GM12873 (cell line): Measurements from ENCODE around the gene ABCA10.

Experiments used
- CTCF ChIP-seq: IDR thresholded peaks from 2 replicates; pipeline ENCODE4 v1.5.1; 2012; ENCODE audit warnings: low read depth, mild to moderate bottlenecking, moderate library complexity, low read length, control low read depth; ENCODE audit not compliant: insufficient read depth; ENCODE audit errors: missing control alignments

Gene ABCA10

GRCh38 chr17:69111794-69112193 lies 116.8 kb downstream of the ABCA10 start:
- TF ChIP-seq CTCF: no peak

GRCh38 chr17:69105907-69106730 lies 122.5 kb downstream of the ABCA10 start:
- no peak for TF ChIP-seq CTCF

DNA sequence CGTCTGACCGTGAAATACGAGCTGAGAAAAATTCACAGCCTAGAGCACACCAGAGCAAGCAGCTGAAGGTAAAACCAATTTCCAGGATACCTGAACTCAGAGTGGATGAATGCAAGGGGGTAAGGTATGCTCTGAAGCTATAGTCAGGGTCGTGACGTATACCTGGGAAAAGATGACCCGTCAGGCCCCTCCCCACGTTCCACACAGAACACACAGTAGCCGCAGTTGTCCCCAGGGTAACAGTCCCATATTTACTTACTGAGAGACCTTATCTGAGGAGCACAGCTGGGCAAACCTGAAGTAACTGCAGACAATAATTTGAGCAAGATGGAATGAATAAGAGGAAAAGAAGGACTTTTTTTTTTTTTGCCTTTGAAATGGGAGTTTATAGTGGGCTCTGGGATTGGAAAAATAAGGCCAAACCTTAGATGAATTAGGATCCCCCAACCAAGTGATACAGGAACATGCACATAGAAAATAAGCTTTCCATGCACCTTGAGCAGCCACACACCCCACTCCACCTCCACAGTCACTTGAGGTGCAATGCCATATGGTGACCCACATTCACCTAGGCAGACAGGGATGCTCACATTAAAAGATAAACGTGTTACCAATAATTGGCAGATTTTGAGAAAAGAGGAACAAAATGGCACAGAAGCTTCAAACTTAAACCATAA lies 124.9 kb downstream of the ABCA10 start:
- TF ChIP-seq CTCF: no peak

DNA sequence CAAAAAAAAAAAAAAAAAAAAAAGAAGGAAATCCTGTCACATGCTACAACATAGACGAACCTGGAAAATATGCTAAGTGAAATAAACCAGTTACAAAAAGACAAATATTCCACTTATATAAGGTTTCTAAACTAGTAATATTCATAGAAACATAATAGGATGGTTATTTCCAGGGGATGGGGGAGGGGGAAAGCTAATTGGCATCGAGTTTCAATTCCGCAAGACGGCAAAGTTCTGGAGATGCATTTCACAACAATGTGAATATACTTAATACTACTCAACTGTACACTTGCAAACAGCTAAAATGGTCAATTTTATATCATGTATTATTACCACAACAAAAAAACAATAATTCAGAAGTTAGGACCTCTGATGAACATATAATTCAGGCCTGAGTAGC lies 130.0 kb downstream of the ABCA10 start:
- TF ChIP-seq CTCF: no peak
